SK-N-MC (cell line): ENCODE measurements around the gene PCBP4.
"Not testable (repeated sequence)": the region's sequence is repeated elsewhere in the genome, so short reads cannot be mapped to it uniquely, and the experiment has no call there.

Experiments used
- DNase-seq: peaks from one replicate; pipeline ENCODE4 v3.0.0-alpha.2; 2011; ENCODE audit warnings: low read depth, low spot score
- H3K27ac ChIP-seq: fragments of 200-600 bp; sonication (generic); 2 replicates; pipeline ENCODE4 v1.5.1; 2016; ENCODE audit warnings: mixed run types
- H3K36me3 ChIP-seq: fragments of 200-600 bp; sonication (generic); 2 replicates; pipeline ENCODE4 v1.6.1; 2017; ENCODE audit warnings: antibody characterized with exemption, low read length, mixed read lengths; ENCODE audit not compliant: insufficient read depth
- H3K4me3 ChIP-seq: fragments of 200-600 bp; sonication (generic); 2 replicates; pipeline ENCODE4 v1.5.1; 2016
- H3K9ac ChIP-seq: fragments of 200-600 bp; sonication (generic); 2 replicates; pipeline ENCODE4 v1.8.0; 2017; ENCODE audit warnings: mixed run types, mixed read lengths; ENCODE audit not compliant: insufficient read length
- H3K9me3 ChIP-seq: fragments of 200-600 bp; sonication (generic); 2 replicates; pipeline ENCODE4 v1.6.1; 2017; ENCODE audit warnings: low read depth, mild to moderate bottlenecking, antibody characterized with exemption, low read length, moderate library complexity, mixed read lengths
- EZH2 ChIP-seq: fragments of 200-600 bp; sonication (generic); IDR thresholded peaks from one replicate; pipeline ENCODE4 v1.6.1; 2017; ENCODE audit warnings: antibody characterized with exemption
- FOXP2 ChIP-seq: optimal IDR thresholded peaks from 2 replicates; pipeline ENCODE3; 2011; ENCODE audit warnings: mild to moderate bottlenecking, moderate library complexity; ENCODE audit not compliant: insufficient read depth; ENCODE audit errors: extremely low read length, control extremely low read depth
- POLR2AphosphoS5 ChIP-seq: IDR thresholded peaks from 2 replicates; pipeline ENCODE4 v1.6.1; 2012; ENCODE audit warnings: mild to moderate bottlenecking, low read depth, low read length, borderline replicate concordance

The PCBP4 gene

DNA sequence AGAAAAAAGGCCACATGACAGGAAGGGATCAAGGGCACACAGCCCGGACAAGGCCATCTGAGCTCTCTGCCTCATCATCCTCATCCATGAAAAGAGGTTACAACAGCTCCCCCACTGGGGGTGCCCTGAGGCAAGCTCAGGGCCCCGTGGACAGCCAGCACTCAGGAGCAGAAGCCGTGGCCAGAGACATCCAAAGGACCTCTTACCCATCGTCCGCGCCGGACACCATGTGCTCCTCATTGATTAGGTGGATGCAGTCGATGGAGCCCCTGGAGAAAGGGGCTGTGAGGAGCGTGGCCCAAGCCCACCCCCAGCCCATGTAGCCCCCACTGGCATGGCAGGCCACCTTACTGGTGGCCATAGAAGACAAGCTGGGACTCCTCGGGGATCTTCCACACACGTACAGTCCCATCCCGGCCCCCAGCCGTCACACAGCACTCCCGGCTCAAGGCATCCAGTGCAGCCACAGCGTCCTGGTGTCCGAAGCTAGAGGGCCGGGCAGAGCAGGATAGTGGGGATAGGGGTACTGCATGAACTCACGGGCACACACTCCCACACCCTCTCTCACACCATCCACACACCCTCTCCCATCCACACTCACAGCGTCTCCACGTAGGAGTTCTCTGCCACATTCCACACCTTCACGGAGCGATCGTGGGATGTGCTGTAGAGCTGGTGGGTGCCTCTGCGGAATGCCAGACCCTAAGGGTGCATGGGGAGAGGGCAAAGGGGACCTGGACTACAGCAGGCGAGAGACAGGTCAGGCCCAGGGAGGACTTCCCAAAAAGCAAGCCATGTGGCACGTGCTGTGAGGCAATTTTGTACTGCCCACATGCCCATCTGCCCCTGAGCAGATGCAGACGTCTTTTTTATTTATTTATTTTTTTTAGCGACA lies 32.0 kb downstream of the PCBP4 start:
- no peak overlapping the region for H3K4me3 ChIP-seq
- TF ChIP-seq FOXP2 (no peak), POLR2AphosphoS5 (no peak), EZH2 (no peak)
- no peak overlapping the region for H3K9ac ChIP-seq
- H3K36me3 ChIP-seq = no peaks in the 10 kb centered on the region; the same call in 1 of the 2 replicates
- H3K27ac ChIP-seq = no peak overlapping the region
- H3K9me3 ChIP-seq = no peaks in the 10 kb centered on the region
- no peak for DNase-seq

DNA sequence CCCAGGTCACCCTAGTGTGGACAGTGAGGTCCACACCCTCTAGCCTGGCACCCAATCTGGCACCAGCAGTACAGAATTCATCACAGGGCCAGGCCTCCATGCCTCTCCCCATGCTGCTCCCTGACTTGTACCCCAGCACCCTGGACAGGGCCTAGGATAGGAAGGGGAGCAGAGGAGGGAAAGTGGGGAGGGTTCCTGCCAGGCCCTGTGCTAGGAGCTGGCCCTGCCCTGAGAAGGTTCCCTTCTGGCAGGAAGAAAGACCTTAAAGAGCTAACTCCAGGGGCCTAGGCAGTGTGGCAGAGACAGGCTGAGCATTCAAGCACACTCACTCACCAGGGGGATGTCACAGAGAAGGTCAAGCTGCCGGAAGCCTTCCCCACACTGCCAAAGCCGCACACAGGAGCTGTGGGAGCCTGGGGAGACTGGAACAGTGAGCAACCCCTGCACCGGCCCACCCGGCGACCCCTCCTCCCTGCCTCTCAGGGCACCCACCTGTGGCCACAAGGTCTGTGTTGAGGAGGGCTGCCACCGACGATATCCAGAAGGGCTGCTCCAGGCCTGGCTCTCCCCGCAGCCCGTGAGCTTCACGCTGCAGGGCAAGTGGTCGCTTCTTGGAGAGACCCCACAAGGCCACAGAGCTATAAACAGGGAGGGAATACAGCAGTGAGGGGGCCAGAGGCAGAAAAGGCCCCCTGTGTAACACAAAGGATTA lies 33.0 kb downstream of the PCBP4 start:
- Histone ChIP-seq H3K9ac (no peak overlapping the region), H3K4me3 (no peak overlapping the region), H3K27ac (no peak overlapping the region), H3K9me3 (no peaks in the 10 kb centered on the region), H3K36me3 (no peaks in the 10 kb centered on the region; the same call in 1 of the 2 replicates)
- no peak for DNase-seq
- TF ChIP-seq POLR2AphosphoS5 (no peak), EZH2 (no peak), FOXP2 (no peak)

DNA sequence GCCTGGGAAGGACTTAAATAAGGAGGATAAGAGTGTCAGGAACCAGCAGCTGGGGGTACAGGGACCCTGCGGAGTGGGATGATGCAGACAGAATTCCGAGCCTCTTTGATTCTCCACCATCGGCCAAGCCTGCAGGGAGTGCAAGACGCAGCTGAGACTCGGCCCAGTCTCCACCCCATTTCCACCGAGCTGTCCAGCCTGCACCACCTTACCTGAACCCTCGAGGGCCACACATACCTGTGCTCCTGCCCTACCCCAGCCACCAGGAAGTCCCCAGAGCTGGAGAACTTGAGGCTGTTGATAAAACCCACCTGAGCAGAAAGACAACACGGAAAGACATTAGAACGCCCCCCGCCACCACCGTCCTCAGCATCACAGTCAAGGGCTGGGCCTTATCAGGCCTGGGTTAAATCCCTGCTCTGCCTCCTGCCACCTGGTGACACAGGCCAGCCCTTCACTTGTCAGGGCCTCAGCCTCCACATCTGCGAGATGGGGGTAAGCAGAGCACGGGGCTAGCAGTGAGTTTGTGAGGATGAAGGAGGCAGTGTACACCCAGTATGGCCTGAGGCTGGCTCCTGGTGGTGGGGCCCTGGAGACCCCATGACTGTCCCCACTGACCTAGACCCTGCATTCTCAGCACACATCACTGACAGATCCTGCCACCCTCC lies 33.6 kb downstream of the PCBP4 start:
- Histone ChIP-seq H3K9ac (no peak overlapping the region), H3K9me3 (no peaks in the 10 kb centered on the region), H3K4me3 (no peak overlapping the region), H3K36me3 (no peaks in the 10 kb centered on the region; the same call in 1 of the 2 replicates), H3K27ac (no peak overlapping the region)
- no peak for DNase-seq
- TF ChIP-seq FOXP2 (no peak), POLR2AphosphoS5 (no peak), EZH2 (no peak)

DNA sequence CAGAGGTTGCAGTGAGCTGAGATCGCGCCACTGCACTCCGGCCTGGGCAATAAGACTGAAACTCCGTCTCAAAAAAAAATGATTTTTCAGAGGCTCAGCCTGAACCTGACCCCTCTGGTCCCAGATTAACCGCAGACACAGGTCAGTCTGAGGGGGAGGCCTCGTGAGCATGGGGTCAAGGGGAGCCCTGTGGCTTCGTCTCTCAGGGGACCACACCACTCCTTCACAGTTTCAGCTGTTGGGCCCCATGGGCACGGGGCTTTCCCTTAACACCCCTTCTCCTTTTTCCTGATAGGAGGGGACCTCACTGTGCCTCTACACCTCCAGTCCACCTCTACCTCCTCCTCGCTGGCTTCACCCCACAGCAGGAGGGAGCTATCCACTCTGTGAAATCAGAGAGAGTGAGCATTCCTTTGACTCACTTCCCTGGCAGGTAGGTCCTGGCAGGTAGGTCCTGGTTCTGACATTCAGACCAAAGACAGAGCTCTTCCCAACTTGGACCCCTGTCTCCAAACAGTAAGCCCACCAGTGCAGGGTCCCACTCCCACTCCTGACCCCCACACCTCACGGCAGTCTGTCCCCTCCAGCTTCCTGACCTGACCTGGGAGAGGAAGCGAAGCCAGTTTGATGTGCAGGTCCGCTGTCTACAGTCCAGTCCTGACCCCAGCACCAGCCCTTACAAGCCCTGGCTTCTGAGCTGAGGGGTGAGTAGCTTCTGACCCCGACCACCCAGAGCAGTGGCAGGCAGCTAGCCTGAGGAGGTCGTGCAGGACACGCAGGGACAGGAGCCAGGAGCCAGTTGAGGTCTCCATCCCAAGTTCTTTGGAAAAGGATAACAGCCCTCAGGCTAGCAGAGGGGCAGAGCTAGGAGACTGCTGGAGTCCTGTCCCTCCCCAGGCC lies 34.5 kb downstream of the PCBP4 start:
- no peaks in the 10 kb centered on the region; the same call in 1 of the 2 replicates for H3K36me3 ChIP-seq
- DNase-seq = no peak
- H3K27ac ChIP-seq = no peak overlapping the region
- H3K4me3 ChIP-seq = no peak overlapping the region
- TF ChIP-seq FOXP2 (no peak), POLR2AphosphoS5 (no peak), EZH2 (no peak)
- no peaks in the 10 kb centered on the region for H3K9me3 ChIP-seq
- no peak overlapping the region for H3K9ac ChIP-seq

DNA sequence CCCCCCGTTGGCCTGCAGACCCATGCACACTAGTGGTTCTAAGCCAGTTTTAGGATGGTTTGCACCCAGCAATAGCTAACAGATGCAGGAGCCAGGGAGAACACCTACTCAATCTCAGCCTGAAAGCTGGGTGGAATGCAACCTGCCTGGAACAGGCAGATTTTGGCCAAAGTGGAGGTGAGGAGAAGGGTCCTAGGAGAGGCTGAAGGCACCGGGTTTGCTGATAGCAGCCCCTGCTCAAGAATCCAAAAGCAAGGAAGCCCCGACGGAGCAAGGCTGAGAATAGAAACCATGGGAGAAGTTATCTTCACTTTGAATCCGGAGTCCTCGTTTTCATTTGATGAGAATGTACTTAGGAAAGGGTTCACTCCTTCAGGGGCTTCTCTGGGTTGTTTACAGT lies 35.5 kb downstream of the PCBP4 start:
- no peaks in the 10 kb centered on the region for H3K9me3 ChIP-seq
- H3K27ac ChIP-seq = no peak overlapping the region
- H3K9ac ChIP-seq = no peak overlapping the region
- TF ChIP-seq POLR2AphosphoS5 (no peak), EZH2 (no peak), FOXP2 (no peak)
- no peak overlapping the region for H3K4me3 ChIP-seq
- DNase-seq = no peak
- no peaks in the 10 kb centered on the region; the same call in 1 of the 2 replicates for H3K36me3 ChIP-seq

DNA sequence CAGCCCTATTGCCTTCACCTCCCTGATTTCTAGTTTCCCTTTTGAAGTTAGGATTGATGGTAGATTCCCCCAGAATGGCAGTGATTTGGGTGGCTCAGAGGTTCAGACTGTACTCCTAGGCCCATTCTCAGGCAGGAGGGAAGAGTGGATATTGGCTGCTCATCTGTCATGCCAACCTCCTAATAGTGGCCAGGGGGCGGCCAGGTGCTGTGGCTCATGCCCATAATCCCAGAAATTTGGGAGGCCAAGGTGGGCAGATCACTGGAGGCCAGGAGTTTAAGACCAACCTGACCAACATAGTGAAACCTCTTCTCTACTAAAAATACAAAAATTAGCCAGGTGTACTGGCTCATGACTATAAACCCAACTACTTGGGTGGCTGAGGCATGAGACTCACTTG lies 36.8 kb downstream of the PCBP4 start:
- TF ChIP-seq EZH2 (no peak), FOXP2 (no peak), POLR2AphosphoS5 (no peak)
- no peak for DNase-seq
- H3K9ac ChIP-seq = no peak overlapping the region
- no peak overlapping the region for H3K27ac ChIP-seq
- no peaks in the 10 kb centered on the region; the same call in 1 of the 2 replicates for H3K36me3 ChIP-seq
- no peak overlapping the region for H3K4me3 ChIP-seq
- H3K9me3 ChIP-seq = no peaks in the 10 kb centered on the region

DNA sequence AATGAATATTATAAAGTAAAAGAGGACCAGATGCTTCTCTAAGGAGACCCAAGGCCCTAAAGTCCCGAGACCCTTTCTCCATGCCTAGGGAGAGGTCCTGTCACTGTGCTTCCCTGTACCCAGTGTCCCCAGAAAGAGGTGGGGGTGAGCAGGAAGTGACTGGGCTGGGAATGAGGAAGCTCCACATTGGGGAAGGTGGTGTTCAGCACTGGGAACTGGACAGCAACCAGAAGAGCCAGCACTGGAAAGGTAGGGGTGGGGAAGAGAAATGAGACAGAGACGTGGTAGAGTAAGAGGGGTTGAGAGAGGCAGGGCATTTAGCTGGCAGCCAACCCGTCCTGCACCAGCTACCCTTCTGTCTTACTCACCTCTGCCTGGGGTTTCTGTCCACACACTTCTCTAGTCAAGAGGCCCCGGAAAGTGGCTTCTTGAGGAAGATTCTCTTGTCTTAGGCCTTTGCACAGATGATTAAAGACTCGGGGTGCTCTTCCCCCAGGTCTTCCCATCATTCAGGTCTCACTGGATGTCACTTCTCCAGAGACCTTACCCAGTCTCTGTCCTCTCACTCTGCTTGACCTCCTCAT lies 37.7 kb downstream of the PCBP4 start:
- TF ChIP-seq EZH2 (no peak), POLR2AphosphoS5 (no peak), FOXP2 (no peak)
- Histone ChIP-seq H3K4me3 (no peak overlapping the region), H3K9me3 (no peaks in the 10 kb centered on the region), H3K27ac (no peak overlapping the region), H3K36me3 (no peaks in the 10 kb centered on the region; the same call in 1 of the 2 replicates), H3K9ac (no peak overlapping the region)
- DNase-seq = no peak

DNA sequence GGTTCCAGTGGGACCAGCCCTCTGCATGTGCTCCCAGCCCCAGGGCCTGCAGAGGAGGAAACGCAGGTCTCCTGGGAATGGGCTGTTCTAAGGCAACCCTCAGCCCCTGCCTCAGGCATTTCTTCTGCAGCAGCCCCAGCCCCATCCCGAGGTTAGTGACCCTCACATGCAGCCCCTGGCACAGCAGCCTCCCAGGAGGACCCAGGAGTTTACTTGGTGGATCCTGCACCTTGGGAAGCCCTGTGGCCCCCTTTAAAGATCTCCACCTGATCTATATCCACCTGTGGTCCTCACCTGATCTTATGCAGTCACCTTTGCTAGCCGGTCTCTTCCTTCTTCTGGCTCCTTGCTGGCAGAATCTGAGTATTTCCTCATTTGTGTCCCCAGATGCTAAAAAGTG lies 38.3 kb downstream of the PCBP4 start:
- H3K4me3 ChIP-seq, DNase-seq, H3K9me3 ChIP-seq, H3K36me3 ChIP-seq, H3K9ac ChIP-seq, H3K27ac ChIP-seq: not testable (repeated sequence)
